Measurements from ENCODE around the gene AGMAT.

GRCh38 chr1:15571266-15571665, 13.6 kb downstream of the AGMAT start:
- TF ChIP-seq CTCF (IDR thresholded peaks at IDR 0.05; ENCODE audit: control extremely low read depth in 1 of 3, insufficient read depth in 1 of 3, low read depth in 1 of 3, low read length in 3 of 3), result no peak
- TF ChIP-seq GABPA (IDR thresholded peaks at IDR 0.05; ENCODE audit: borderline replicate concordance, insufficient read depth, low read length), result no peak
